Retina (tissue), 1 donor: ENCODE data around the gene CNNM4.

Source experiments
- DNase-seq: peaks from one replicate; pipeline ENCODE4 v3.0.0-alpha.2; 2016

CNNM4 gene

GRCh38 chr2:96861074-96861473, 100.4 kb downstream of the CNNM4 start:
- DNase-seq = no peak
